ENCODE results near the gene NECTIN1.

Gene NECTIN1

DNA sequence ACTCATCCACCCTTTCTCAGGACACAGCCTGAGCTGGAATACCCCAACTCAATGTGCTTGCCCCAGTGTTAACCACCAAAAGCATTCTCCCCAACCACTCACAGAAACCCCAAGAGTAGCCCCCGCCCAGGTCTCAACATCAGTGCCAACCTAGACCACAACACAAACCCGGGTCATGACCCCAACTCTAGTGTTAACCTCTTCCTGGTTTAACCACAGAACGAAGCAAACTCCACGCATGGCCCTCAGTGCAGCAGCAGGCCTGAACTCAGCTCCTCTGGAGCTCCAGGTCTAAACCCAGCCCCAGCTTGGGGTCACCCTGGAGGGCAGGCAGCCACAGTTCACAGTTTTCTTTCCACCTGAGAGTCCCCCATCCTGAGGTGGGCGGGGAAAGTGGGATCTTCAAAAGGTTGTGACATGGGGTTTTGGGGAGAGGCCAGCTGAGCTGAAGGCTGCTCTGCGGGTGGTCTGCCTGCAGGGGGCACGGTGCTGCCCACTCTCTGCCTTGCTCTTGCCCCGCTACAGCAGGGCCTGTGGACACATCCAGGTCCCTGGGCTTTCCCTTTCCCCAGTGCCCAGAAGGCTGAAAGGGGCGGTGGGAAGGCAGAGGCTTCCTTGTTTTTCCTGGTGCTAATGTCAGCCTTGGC is 37.9 kb downstream of the NECTIN1 start:
- DNase-seq (ENCODE audit: low read depth) = peak; percentile 90
- no peak overlapping the region for H3K4me3 ChIP-seq (ENCODE audit: low read depth, low read length)
- TF ChIP-seq POLR2A (IDR thresholded peaks at IDR 0.05; ENCODE audit: extremely low read depth, insufficient read length) = no peak
- TF ChIP-seq MYC (IDR thresholded peaks at IDR 0.05; ENCODE audit: low read depth, low read length) = peak; percentile 7; the same call in 1 of the 2 replicates
- TF ChIP-seq CTCF (IDR thresholded peaks at IDR 0.05; ENCODE audit: low read depth, low read length) = peak; percentile 51
- peak; percentile 7; the same call in 1 of the 2 replicates for TF ChIP-seq MAX (IDR thresholded peaks at IDR 0.05; ENCODE audit: low read depth, low read length)

DNA sequence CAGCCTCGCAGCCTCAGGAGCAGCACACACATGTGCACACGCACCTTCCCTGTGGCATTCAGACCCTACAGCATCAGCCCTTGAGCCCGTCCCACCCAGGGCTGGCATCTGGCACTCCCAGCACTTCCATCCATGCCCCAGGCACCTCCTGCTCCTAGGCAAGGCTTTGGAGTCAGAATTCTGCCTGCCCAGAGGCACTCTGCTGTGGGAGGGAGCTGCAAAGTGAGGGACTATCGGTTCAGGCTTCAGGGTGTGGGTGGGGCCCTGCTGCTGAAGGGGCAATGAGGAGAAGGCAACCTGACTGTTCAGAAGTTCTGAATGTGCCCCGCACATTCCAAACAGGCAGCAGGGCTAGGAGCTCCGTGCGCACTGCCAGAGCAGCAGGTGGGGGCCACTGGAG is 39.7 kb downstream of the NECTIN1 start:
- no peak for DNase-seq (ENCODE audit: low read depth)
- TF ChIP-seq MAX (IDR thresholded peaks at IDR 0.05; ENCODE audit: low read depth, low read length) = no peak
- TF ChIP-seq MYC (IDR thresholded peaks at IDR 0.05; ENCODE audit: low read depth, low read length) = no peak
- no peak for TF ChIP-seq POLR2A (IDR thresholded peaks at IDR 0.05; ENCODE audit: extremely low read depth, insufficient read length)
- TF ChIP-seq CTCF (IDR thresholded peaks at IDR 0.05; ENCODE audit: low read depth, low read length) = no peak
- no peak overlapping the region for H3K4me3 ChIP-seq (ENCODE audit: low read depth, low read length)

DNA sequence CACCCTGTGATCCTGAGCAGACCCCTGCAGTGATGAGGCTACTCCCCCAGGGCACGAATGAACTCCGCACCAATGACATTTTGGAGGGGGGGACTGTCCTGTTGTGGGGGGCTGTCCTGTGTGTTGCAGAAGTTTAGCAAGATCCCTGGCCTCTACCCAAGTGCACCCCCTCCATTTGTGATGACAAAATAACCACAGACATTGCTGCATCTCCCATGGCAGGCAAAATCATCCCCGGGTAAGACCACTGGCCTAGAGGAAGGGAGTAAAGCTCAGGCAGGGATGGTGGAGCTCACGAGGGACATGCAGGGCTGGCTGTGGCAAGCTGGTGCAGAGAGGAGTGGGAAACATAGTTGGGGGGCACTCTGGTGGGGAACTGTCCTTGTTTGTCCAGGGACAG is 40.6 kb downstream of the NECTIN1 start:
- no peak for TF ChIP-seq POLR2A (IDR thresholded peaks at IDR 0.05; ENCODE audit: extremely low read depth, insufficient read length)
- TF ChIP-seq CTCF (IDR thresholded peaks at IDR 0.05; ENCODE audit: low read depth, low read length) = no peak
- no peak for TF ChIP-seq MAX (IDR thresholded peaks at IDR 0.05; ENCODE audit: low read depth, low read length)
- no peak for TF ChIP-seq MYC (IDR thresholded peaks at IDR 0.05; ENCODE audit: low read depth, low read length)
- H3K4me3 ChIP-seq (ENCODE audit: low read depth, low read length) = no peak overlapping the region
- DNase-seq (ENCODE audit: low read depth) = peak; percentile 82

DNA sequence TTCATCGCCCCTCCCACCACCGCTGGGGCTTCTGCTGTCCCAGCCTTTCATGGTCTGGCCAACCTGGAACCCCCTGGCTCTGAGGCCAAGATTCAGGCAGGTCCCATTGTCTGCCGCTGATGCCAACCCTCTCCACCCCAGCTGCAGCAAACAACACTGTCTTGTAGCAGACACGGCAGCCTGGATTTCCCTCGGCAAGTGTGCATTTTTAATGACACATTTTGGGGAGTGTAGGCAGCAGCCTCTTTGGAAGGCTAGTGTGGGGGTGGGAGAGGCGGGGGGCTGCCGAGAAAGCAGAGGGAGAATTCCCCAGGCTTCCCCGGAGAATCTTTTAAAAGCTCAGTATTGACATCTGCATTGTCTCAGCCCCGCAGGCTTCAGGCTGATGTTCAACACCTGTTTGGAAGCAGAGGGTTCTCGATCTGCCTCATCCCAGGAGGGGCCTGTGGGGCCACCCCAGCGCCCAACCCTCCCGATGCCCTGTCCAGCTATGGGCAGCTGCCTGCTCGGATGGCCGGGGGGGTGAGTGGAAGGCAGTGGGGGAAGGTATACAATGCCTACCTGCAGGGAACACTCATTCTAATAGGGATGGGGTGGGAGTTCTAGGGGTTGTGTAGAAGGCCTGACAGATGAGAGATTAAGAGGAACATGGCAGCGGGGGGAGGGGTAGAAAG is 41.5 kb downstream of the NECTIN1 start:
- TF ChIP-seq POLR2A (IDR thresholded peaks at IDR 0.05; ENCODE audit: extremely low read depth, insufficient read length) = no peak
- no peak for TF ChIP-seq CTCF (IDR thresholded peaks at IDR 0.05; ENCODE audit: low read depth, low read length)
- TF ChIP-seq MAX (IDR thresholded peaks at IDR 0.05; ENCODE audit: low read depth, low read length) = no peak
- TF ChIP-seq MYC (IDR thresholded peaks at IDR 0.05; ENCODE audit: low read depth, low read length) = no peak
- no peak overlapping the region for H3K4me3 ChIP-seq (ENCODE audit: low read depth, low read length)
- DNase-seq (ENCODE audit: low read depth) = no peak

DNA sequence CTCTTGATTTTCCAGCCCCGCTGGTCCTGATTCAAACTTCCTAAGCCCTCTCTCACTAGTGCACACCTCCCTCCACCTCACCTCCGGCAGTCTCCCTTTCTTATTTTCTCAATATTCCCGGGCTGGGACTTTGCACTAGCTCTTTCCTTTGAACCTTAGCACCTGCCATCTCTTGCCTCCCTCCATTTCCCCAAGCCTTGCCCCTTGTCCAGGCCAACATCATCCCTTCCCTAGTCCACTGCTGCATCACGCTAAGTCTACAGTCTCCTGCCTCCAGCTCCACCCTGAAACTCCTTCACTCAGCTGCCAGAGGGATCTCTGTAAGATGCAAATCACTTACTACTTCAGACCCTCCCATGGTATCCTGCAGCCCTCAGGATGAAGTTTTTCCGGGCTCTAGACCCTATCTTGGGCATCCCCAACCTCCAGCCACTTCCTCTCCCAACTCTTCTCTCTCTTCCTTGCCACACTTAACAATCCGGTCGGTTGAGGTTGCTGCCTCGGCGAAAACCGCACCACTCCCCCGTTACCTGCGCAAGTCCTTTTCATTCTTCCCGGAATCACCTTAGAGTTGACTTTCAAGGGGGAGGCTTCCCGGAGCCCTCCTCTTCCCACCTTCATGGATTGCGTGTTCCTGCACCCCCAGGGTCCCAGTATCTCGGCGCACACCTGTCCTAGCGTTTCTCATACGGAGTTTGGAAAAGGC is 42.7 kb downstream of the NECTIN1 start:
- DNase-seq (ENCODE audit: low read depth) = no peak
- TF ChIP-seq POLR2A (IDR thresholded peaks at IDR 0.05; ENCODE audit: extremely low read depth, insufficient read length) = no peak
- no peak for TF ChIP-seq MAX (IDR thresholded peaks at IDR 0.05; ENCODE audit: low read depth, low read length)
- TF ChIP-seq CTCF (IDR thresholded peaks at IDR 0.05; ENCODE audit: low read depth, low read length) = no peak
- no peak for TF ChIP-seq MYC (IDR thresholded peaks at IDR 0.05; ENCODE audit: low read depth, low read length)
- no peak overlapping the region for H3K4me3 ChIP-seq (ENCODE audit: low read depth, low read length)
